HepG2 (cell line): ENCODE measurements around the gene RERE. TPM values are rescaled to one million over a fixed set of nuclear protein-coding genes. Genes with fewer than 3 reads are reported as not detected.

Source experiments
- ATAC-seq: fragments of 200-7000 bp; cut with Tn5 transposase; 3 replicates; pipeline ENCODE4 v1.9.1; 2020; ENCODE audit warnings: mild to moderate bottlenecking, moderate library complexity
- BruUV-seq: library from RNA; stranded (reverse); fragments of 400-500 nt; replicated peaks from 2 replicates; lab custom pipeline; 2021; lab: Mats Ljungman, UMichigan
- CTCF ChIA-PET: fragments of 300-600 bp; formaldehyde crosslinking; extraction: SDS; loops from one replicate; lab custom pipeline; 2021; ENCODE audit warnings: low total read pairs, inconsistent platforms, low intra/inter-chr PET ratio; lab: Yijun Ruan, JAX
- POLR2A ChIA-PET: fragments of 350-600 bp; sonication (Branson Sonifier 250); formaldehyde crosslinking; loops from one replicate; lab custom pipeline; 2020; ENCODE audit warnings: antibody characterized with exemption, inconsistent platforms; lab: Yijun Ruan, JAX
- DNase-seq: peaks from one replicate; pipeline ENCODE4 v3.0.0-alpha.2; 2015; ENCODE audit warnings: low spot score
- FAIRE-seq: peaks from 3 replicates; lab custom pipeline; 2011; peaks lifted over from hg19 to GRCh38; lab: Jason Lieb, UNC
- H2AFZ ChIP-seq: one replicate; pipeline ENCODE4 v1.6.1; 2011; ENCODE audit warnings: low read length, inconsistent platforms
- H3K27ac ChIP-seq: fragments of 300-600 bp; 3 replicates; pipeline ENCODE4 v1.8.0; 2011; ENCODE audit warnings: mixed run types, mild to moderate bottlenecking, mixed read lengths, low read length, inconsistent platforms; ENCODE audit not compliant: insufficient read depth; ENCODE audit errors: extremely low read length
- H3K27me3 ChIP-seq, 2 experiments: fragments of 200-600 bp in 1 of 2; 2 replicates in 1 of 2; 3 replicates in 1 of 2; pipeline versions ENCODE4 v1.6.0 to v1.8.0; 2011; ENCODE audit warnings: low read length in 2 of 2, mild to moderate bottlenecking in 2 of 2, moderate library complexity in 2 of 2, inconsistent platforms in 1 of 2; ENCODE audit not compliant: insufficient read depth in 2 of 2, control insufficient read depth in 1 of 2
- H3K36me3 ChIP-seq, 2 experiments: fragments of 200-600 bp in 1 of 2; replicated peaks in 1 of 2; 2 replicates in 1 of 2; 3 replicates in 1 of 2; pipeline versions ENCODE4 v1.5.1 to v1.8.0; 2011; ENCODE audit warnings: low read length in 2 of 2, inconsistent platforms in 1 of 2; ENCODE audit not compliant: insufficient read depth in 2 of 2, control insufficient read depth in 1 of 2
- H3K4me1 ChIP-seq: 2 replicates; pipeline ENCODE4 v1.5.1; 2012; ENCODE audit warnings: low read length, inconsistent platforms; ENCODE audit not compliant: insufficient read depth
- H3K4me2 ChIP-seq: 2 replicates; pipeline ENCODE4 v1.6.0; 2011; ENCODE audit warnings: low read depth, low read length, inconsistent platforms
- H3K4me3 ChIP-seq, 3 experiments: fragments of 200-600 bp in 1 of 3; sonication (generic), shearing (Covaris generic) in 1 of 3; replicated peaks in 1 of 3; 2 replicates each; pipeline ENCODE4 v1.5.1; 2011 to 2016; ENCODE audit warnings: low read length in 3 of 3, inconsistent platforms in 2 of 3, low read depth in 2 of 3, mild to moderate bottlenecking in 2 of 3, control low read depth in 1 of 3, mixed read lengths in 1 of 3; ENCODE audit not compliant: insufficient read depth in 1 of 3
- H3K79me2 ChIP-seq: one replicate; pipeline ENCODE4 v1.6.1; 2011; ENCODE audit warnings: low read length, inconsistent platforms; ENCODE audit not compliant: insufficient read depth
- H3K9ac ChIP-seq: 2 replicates; pipeline ENCODE4 v1.6.0; 2011; ENCODE audit warnings: mild to moderate bottlenecking, low read depth, low read length, inconsistent platforms; ENCODE audit not compliant: insufficient read depth
- H3K9me3 ChIP-seq: 2 replicates; pipeline ENCODE4 v1.5.1; 2012; ENCODE audit warnings: mild to moderate bottlenecking, low read length
- H4K20me1 ChIP-seq: 2 replicates; pipeline ENCODE4 v1.6.0; 2011; ENCODE audit warnings: inconsistent platforms, mild to moderate bottlenecking, low read length, moderate library complexity; ENCODE audit not compliant: insufficient read depth
- CREM ChIP-seq, 2 experiments: sonication (generic) in 1 of 2; formaldehyde crosslinking in 1 of 2; IDR thresholded peaks; 2 replicates each; pipeline versions ENCODE4 v1.4.0 to v1.6.1; 2016 to 2020; ENCODE audit warnings: antibody characterized with exemption in 1 of 2, mild to moderate bottlenecking in 1 of 2, missing genetic modification reagents in 1 of 2
- HNRNPLL ChIP-seq: fragments of 200-400 bp; formaldehyde crosslinking; IDR thresholded peaks from 2 replicates; pipeline ENCODE4 v1.6.1; 2017; ENCODE audit warnings: mild to moderate bottlenecking, low read depth, low read length; ENCODE audit not compliant: poor library complexity, severe bottlenecking
- KAT8 ChIP-seq: IDR thresholded peaks from 2 replicates; pipeline ENCODE4 v1.6.1; 2016; ENCODE audit warnings: missing genetic modification reagents, missing compliant biosample characterization
- NRL ChIP-seq: sonication (generic); formaldehyde crosslinking; IDR thresholded peaks from 2 replicates; pipeline ENCODE4 v1.5.0; 2020; ENCODE audit warnings: missing genetic modification reagents, mild to moderate bottlenecking, moderate library complexity, borderline replicate concordance
- PHF21A ChIP-seq: sonication (generic); formaldehyde crosslinking; IDR thresholded peaks from 2 replicates; pipeline ENCODE4 v1.5.0; 2020; ENCODE audit warnings: mild to moderate bottlenecking, missing genetic modification reagents
- PRPF4 ChIP-seq: fragments of 200-400 bp; formaldehyde crosslinking; IDR thresholded peaks from 2 replicates; pipeline ENCODE4 v1.6.1; 2016; ENCODE audit warnings: low read length, low read depth; ENCODE audit not compliant: poor library complexity, severe bottlenecking
- RAD21 ChIP-seq: fragments of 450-650 bp; formaldehyde crosslinking; IDR thresholded peaks from 2 replicates; pipeline ENCODE4 v1.5.0; 2020; ENCODE audit warnings: mild to moderate bottlenecking
- SP2 ChIP-seq: sonication (generic); formaldehyde crosslinking; IDR thresholded peaks from 2 replicates; pipeline ENCODE4 v1.5.1; 2020; ENCODE audit warnings: mild to moderate bottlenecking, missing genetic modification reagents
- ZBTB42 ChIP-seq: sonication (generic); formaldehyde crosslinking; IDR thresholded peaks from 2 replicates; pipeline ENCODE4 v1.5.0; 2020; ENCODE audit warnings: mild to moderate bottlenecking, missing genetic modification reagents
- ZNF3 ChIP-seq: IDR thresholded peaks from 2 replicates; pipeline ENCODE4 v1.7.0; 2017; ENCODE audit warnings: inconsistent platforms
- WGBS: methylation state at CpG from one replicate; pipeline ENCODE4 v1.1.6; 2017; ENCODE audit warnings: low lambda C conversion rate; 5-methylcytosine and 5-hydroxymethylcytosine counted together
- in situ Hi-C: cut with HindIII; loops from 2 replicates; pipeline ENCODE4 v1.10.0; 2017; ENCODE audit warnings: low pct_unique_long_range_greater_than_20kb; ENCODE audit not compliant: extremely low pct_ligation_motif_present
- intact Hi-C: fragments of 100-400 bp; cut with micrococcal nuclease; formaldehyde crosslinking; loops from one replicate; pipeline ENCODE4 v1.10.0; 2022; ENCODE audit not compliant: unreplicated experiment
- polyA plus RNA-seq, 8 experiments: library from polyadenylated mRNA; depleted of rRNA in 3 of 8; stranded (reverse) in 7 of 8; unstranded in 1 of 8; fragments of >200 nt; fragmentation: Illumina TruSeq in 4 of 8; extraction: Trizol in 4 of 8; gene quantifications; 2 replicates each; pipeline versions ENCODE4 v1.2.1 to v1.2.3, GENCODE V29; 2011 to 2016; ENCODE audit warnings: low read depth in 4 of 8, missing spikeins in 1 of 8, mixed read lengths in 1 of 8; ENCODE audit not compliant: insufficient read depth in 1 of 8
- total RNA-seq, 5 experiments: library from RNA; depleted of rRNA; stranded (reverse); fragments of >200 nt; fragmentation: Illumina TruSeq; extraction: Trizol; gene quantifications; 2 replicates each; pipeline ENCODE4 v1.2.3, GENCODE V29; 2016; ENCODE audit warnings: low read depth in 1 of 5
- TF ChIP-seq, protein P1 (sequence below): sonication (generic); formaldehyde crosslinking; IDR thresholded peaks from 2 replicates; pipeline ENCODE4 v1.8.1; 2023; ENCODE audit warnings: missing genetic modification reagents, inconsistent platforms, borderline replicate concordance
- TF ChIP-seq, protein P2 (sequence below): sonication (generic); formaldehyde crosslinking; IDR thresholded peaks from 2 replicates; pipeline ENCODE4 v1.5.1; 2020; ENCODE audit warnings: missing genetic modification reagents, mild to moderate bottlenecking, borderline replicate concordance
- TF ChIP-seq, protein P3 (sequence below): sonication (generic); formaldehyde crosslinking; IDR thresholded peaks from 2 replicates; pipeline ENCODE4 v1.5.1; 2020; ENCODE audit warnings: mild to moderate bottlenecking, missing genetic modification reagents, borderline replicate concordance

The RERE gene
- total and polyA plus RNA-seq, 2 of the 13 experiments (the other 11 are each of a cell fraction or from before 2014, with no cell fraction given) = 18.3 to 21.9 TPM

DNA sequence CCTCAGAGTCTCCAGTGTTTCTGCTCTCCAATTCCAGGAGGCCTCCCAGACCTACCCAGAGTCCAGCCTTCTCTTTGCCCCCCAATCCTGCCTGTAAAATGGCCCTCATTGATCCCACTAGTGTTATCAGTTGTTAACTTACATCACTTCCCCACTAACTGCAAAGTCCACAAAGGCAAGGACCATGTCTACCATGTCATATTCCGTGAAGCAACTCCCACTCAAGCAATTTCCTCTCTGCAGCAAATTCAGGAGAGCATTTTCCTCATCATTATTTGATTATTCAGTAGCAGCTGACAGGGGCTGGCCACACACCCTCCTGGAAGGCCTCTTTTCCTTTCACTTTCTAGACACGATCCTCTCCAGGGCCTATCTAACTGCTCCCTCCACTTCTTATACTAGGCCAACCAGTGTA, 153.5 kb downstream of the RERE start (continued):
- no peak for TF ChIP-seq SP2 (CRISPR knock-in tag)
- TF ChIP-seq ZBTB42 (CRISPR knock-in tag) = no peak
- TF ChIP-seq, all 625 proteins: peak for 90

DNA sequence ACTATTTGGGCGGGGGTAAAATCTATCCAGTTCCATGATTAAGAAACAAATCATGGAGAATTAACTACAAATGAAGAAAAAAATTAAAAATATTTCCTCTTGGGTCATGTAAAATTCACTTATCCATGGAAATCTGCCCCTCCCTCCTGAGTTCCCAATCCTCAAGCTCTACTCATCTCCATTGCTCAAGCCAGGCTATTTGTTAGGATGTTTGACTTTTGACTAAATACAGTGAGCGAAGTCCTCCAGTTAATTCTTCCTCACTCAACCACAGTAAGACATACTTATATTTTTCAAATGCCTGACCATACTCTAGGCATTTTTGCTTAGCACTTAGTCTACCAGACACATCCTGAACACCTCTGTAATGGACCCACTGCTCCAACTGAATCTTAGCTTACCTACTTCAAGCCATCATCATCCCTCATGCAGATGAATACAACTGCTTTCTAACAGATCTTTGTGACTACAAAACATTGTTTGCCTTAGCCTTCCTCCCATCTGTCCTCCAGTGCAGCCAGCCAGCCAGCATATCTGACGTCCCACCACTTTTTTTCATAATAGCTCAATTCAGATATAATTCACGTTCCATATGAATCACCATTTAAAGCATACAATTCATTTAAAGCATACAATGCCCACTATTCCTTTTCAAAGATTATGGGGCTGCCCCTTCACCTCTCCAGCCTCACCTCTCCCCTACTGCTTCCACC, 154.2 kb downstream of the RERE start:
- Histone ChIP-seq H3K4me2 (peak overlapping the region; percentile 79), H3K79me2 (peaks cover 99% of the 10 kb centered on the region), H3K36me3 (no peaks in the 10 kb centered on the region; a peak in 1 of 5 replicates), H3K27me3 (no peaks in the 10 kb centered on the region), H2AFZ (no peak overlapping the region), H3K9ac (peak overlapping the region; percentile 23; the same call in 1 of the 2 replicates), H3K4me3 (peak overlapping the region in 1 of 3 experiments; percentile 35; a peak in 2 of 6 replicates), H3K4me1 (peaks cover 90% of the 10 kb centered on the region), H3K9me3 (no peaks in the 10 kb centered on the region), H4K20me1 (peaks cover 87% of the 10 kb centered on the region), H3K27ac (peak overlapping the region; percentile 67)
- peak; percentile 54 for DNase-seq
- peak; percentile 56 for ATAC-seq
- WGBS = 45% methylated on average over 4 of the region's 4 CpGs
- no TSS peak for BruUV-seq
- in situ Hi-C loops (loop anchor here (10.0 kb wide), 1 partner anchor 98 kb away; no protein-coding TSS in a partner anchor), intact Hi-C loops (no loop called here)
- ChIA-PET POLR2A (interaction anchor here (1.0 to 1.6 kb wide), 3 partner anchors 10 to 40 kb away, joined by 3 to 4 read pairs (median 4); no protein-coding TSS in a partner anchor), CTCF (no interaction called here)
- FAIRE-seq = peak; percentile 55
- TF ChIP-seq RAD21 (CRISPR knock-in tag) (no peak), PHF21A (0 out of 2 replicates have a peak, but pooled peaks have one; percentile 24), HNRNPLL (no peak), PRPF4 (no peak), ZNF3 (CRISPR knock-in tag) (no peak), NRL (CRISPR knock-in tag) (no peak), CREM (IDR thresholded peaks at IDR 0.05) (no peak), CREM (CRISPR knock-in tag; IDR thresholded peaks at IDR 0.05) (no peak), KAT8 (CRISPR knock-in tag) (0 out of 2 replicates have a peak, but pooled peaks have one; percentile 10)
- TF ChIP-seq, protein P1, sequence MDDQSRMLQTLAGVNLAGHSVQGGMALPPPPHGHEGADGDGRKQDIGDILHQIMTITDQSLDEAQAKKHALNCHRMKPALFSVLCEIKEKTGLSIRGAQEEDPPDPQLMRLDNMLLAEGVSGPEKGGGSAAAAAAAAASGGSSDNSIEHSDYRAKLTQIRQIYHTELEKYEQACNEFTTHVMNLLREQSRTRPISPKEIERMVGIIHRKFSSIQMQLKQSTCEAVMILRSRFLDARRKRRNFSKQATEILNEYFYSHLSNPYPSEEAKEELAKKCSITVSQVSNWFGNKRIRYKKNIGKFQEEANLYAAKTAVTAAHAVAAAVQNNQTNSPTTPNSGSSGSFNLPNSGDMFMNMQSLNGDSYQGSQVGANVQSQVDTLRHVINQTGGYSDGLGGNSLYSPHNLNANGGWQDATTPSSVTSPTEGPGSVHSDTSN (CRISPR knock-in tag) = no peak
- TF ChIP-seq, protein P2, sequence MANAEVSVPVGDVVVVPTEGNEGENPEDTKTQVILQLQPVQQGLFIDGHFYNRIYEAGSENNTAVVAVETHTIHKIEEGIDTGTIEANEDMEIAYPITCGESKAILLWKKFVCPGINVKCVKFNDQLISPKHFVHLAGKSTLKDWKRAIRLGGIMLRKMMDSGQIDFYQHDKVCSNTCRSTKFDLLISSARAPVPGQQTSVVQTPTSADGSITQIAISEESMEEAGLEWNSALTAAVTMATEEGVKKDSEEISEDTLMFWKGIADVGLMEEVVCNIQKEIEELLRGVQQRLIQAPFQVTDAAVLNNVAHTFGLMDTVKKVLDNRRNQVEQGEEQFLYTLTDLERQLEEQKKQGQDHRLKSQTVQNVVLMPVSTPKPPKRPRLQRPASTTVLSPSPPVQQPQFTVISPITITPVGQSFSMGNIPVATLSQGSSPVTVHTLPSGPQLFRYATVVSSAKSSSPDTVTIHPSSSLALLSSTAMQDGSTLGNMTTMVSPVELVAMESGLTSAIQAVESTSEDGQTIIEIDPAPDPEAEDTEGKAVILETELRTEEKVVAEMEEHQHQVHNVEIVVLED = no peak
- TF ChIP-seq, protein P3, sequence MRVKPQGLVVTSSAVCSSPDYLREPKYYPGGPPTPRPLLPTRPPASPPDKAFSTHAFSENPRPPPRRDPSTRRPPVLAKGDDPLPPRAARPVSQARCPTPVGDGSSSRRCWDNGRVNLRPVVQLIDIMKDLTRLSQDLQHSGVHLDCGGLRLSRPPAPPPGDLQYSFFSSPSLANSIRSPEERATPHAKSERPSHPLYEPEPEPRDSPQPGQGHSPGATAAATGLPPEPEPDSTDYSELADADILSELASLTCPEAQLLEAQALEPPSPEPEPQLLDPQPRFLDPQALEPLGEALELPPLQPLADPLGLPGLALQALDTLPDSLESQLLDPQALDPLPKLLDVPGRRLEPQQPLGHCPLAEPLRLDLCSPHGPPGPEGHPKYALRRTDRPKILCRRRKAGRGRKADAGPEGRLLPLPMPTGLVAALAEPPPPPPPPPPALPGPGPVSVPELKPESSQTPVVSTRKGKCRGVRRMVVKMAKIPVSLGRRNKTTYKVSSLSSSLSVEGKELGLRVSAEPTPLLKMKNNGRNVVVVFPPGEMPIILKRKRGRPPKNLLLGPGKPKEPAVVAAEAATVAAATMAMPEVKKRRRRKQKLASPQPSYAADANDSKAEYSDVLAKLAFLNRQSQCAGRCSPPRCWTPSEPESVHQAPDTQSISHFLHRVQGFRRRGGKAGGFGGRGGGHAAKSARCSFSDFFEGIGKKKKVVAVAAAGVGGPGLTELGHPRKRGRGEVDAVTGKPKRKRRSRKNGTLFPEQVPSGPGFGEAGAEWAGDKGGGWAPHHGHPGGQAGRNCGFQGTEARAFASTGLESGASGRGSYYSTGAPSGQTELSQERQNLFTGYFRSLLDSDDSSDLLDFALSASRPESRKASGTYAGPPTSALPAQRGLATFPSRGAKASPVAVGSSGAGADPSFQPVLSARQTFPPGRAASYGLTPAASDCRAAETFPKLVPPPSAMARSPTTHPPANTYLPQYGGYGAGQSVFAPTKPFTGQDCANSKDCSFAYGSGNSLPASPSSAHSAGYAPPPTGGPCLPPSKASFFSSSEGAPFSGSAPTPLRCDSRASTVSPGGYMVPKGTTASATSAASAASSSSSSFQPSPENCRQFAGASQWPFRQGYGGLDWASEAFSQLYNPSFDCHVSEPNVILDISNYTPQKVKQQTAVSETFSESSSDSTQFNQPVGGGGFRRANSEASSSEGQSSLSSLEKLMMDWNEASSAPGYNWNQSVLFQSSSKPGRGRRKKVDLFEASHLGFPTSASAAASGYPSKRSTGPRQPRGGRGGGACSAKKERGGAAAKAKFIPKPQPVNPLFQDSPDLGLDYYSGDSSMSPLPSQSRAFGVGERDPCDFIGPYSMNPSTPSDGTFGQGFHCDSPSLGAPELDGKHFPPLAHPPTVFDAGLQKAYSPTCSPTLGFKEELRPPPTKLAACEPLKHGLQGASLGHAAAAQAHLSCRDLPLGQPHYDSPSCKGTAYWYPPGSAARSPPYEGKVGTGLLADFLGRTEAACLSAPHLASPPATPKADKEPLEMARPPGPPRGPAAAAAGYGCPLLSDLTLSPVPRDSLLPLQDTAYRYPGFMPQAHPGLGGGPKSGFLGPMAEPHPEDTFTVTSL (CRISPR knock-in tag) = peak; percentile 71
